GM12878 (cell line): ENCODE measurements around the gene VAV2. TPM values are rescaled to one million over a fixed set of nuclear protein-coding genes. Genes with fewer than 3 reads are reported as not detected.

ENCODE experiments used
- ATAC-seq: fragments of 200-7000 bp; cut with Tn5 transposase; 3 replicates; pipeline ENCODE4 v1.9.1; 2020; ENCODE audit warnings: mild to moderate bottlenecking, moderate library complexity
- BruUV-seq: library from RNA; stranded (reverse); fragments of 400-500 nt; replicated peaks from 2 replicates; lab custom pipeline; 2021; lab: Mats Ljungman, UMichigan
- CTCF ChIA-PET: fragments of 300-600 bp; sonication (Branson Sonifier 250); formaldehyde crosslinking; extraction: SDS; loops from one replicate; lab custom pipeline; 2021; ENCODE audit warnings: inconsistent platforms; lab: Yijun Ruan, JAX
- POLR2A ChIA-PET: fragments of 350-600 bp; formaldehyde crosslinking; extraction: SDS; loops from one replicate; lab custom pipeline; 2021; ENCODE audit warnings: inconsistent platforms; lab: Charles Lee
- RAD21 ChIA-PET: fragments of 300-600 bp; sonication (Branson Sonifier 250); formaldehyde crosslinking; loops from one replicate; lab custom pipeline; 2023; ENCODE audit warnings: antibody characterized with exemption; ENCODE audit not compliant: unreplicated experiment; lab: Charles Lee
- SMC1A ChIA-PET: fragments of 300-600 bp; sonication (Branson Sonifier 250); formaldehyde crosslinking; loops from one replicate; lab custom pipeline; 2023; ENCODE audit not compliant: unreplicated experiment, uncharacterized antibody; lab: Charles Lee
- DNase-seq: peaks from one replicate; pipeline ENCODE4 v3.0.0-alpha.2; 2011; ENCODE audit warnings: low read depth, low spot score
- FAIRE-seq: peaks from 3 replicates; lab custom pipeline; 2011; peaks lifted over from hg19 to GRCh38; lab: Jason Lieb, UNC
- H2AFZ ChIP-seq: 2 replicates; pipeline ENCODE4 v1.6.0; 2011; ENCODE audit warnings: low read depth, low read length, control low read depth; ENCODE audit not compliant: control insufficient read depth
- H3K27ac ChIP-seq: 2 replicates; pipeline ENCODE4 v1.5.1; 2011; ENCODE audit warnings: control low read depth; ENCODE audit not compliant: control insufficient read depth, insufficient read depth
- H3K27me3 ChIP-seq, 2 experiments: replicated peaks in 1 of 2; 2 replicates each; pipeline versions ENCODE4 v1.6.0 to v1.6.1; 2011; ENCODE audit warnings: low read length in 1 of 2; ENCODE audit not compliant: control insufficient read depth in 2 of 2, insufficient read depth in 2 of 2
- H3K36me3 ChIP-seq, 2 experiments: 2 replicates each; pipeline ENCODE4 v1.5.1; 2011; ENCODE audit warnings: low read length in 1 of 2; ENCODE audit not compliant: control insufficient read depth in 2 of 2, insufficient read depth in 2 of 2
- H3K4me1 ChIP-seq: 2 replicates; pipeline ENCODE4 v1.6.1; 2011; ENCODE audit warnings: mild to moderate bottlenecking, low read length, moderate library complexity, mixed read lengths; ENCODE audit not compliant: control insufficient read depth, insufficient read depth
- H3K4me2 ChIP-seq: 2 replicates; pipeline ENCODE4 v1.6.0; 2011; ENCODE audit warnings: control low read depth; ENCODE audit not compliant: control insufficient read depth, insufficient read depth
- H3K4me3 ChIP-seq: fragments of 200-600 bp; sonication (generic); 2 replicates; pipeline ENCODE4 v1.5.1; 2016
- H3K79me2 ChIP-seq: 2 replicates; pipeline ENCODE4 v1.6.0; 2011; ENCODE audit warnings: low read length; ENCODE audit not compliant: control insufficient read depth, insufficient read depth
- H3K9ac ChIP-seq: 2 replicates; pipeline ENCODE4 v1.8.0; 2011; ENCODE audit warnings: low read length, control low read depth, mixed read lengths; ENCODE audit not compliant: control insufficient read depth, insufficient read depth
- H3K9me3 ChIP-seq: replicated peaks from 3 replicates; pipeline ENCODE4 v1.5.1; 2011; ENCODE audit warnings: mild to moderate bottlenecking, low read length; ENCODE audit not compliant: control insufficient read depth, insufficient read depth
- H4K20me1 ChIP-seq: 2 replicates; pipeline ENCODE4 v1.6.0; 2011; ENCODE audit not compliant: control insufficient read depth, insufficient read depth
- ATF7 ChIP-seq: fragments of 450-650 bp; IDR thresholded peaks from 2 replicates; pipeline ENCODE4 v1.6.1; 2016; ENCODE audit warnings: low read depth, mild to moderate bottlenecking
- CBFB ChIP-seq: IDR thresholded peaks from 2 replicates; pipeline ENCODE4 v1.6.1; 2016; ENCODE audit warnings: antibody characterized with exemption, low read depth
- FOXK2 ChIP-seq: fragments of 450-650 bp; IDR thresholded peaks from 2 replicates; pipeline ENCODE4 v1.6.1; 2017; ENCODE audit warnings: mild to moderate bottlenecking, moderate library complexity
- HDAC2 ChIP-seq: fragments of 200-600 bp; sonication (generic); IDR thresholded peaks from 2 replicates; pipeline ENCODE4 v1.6.1; 2017
- IKZF1 ChIP-seq: fragments of 450-650 bp; conservative IDR thresholded peaks from 2 replicates; pipeline ENCODE4 v1.6.1; 2017; ENCODE audit warnings: antibody characterized with exemption, mild to moderate bottlenecking
- KAT2A ChIP-seq: conservative IDR thresholded peaks from 2 replicates; pipeline ENCODE4 v1.6.1; 2011; ENCODE audit warnings: low read depth, low read length; ENCODE audit not compliant: control insufficient read depth
- KDM1A ChIP-seq: fragments of 200-600 bp; sonication (generic); IDR thresholded peaks from 2 replicates; pipeline ENCODE4 v1.6.1; 2016; ENCODE audit warnings: borderline replicate concordance
- NR2C2 ChIP-seq: IDR thresholded peaks from 2 replicates; pipeline ENCODE4 v1.6.1; 2011; ENCODE audit warnings: borderline replicate concordance, low read depth; ENCODE audit not compliant: control insufficient read depth, insufficient read length
- PAX5 ChIP-seq: IDR thresholded peaks from 2 replicates; pipeline ENCODE4 v1.6.1; 2011; ENCODE audit warnings: low read depth, low read length, borderline replicate concordance
- SUZ12 ChIP-seq: fragments of 200-600 bp; sonication (generic); IDR thresholded peaks from one replicate; pipeline ENCODE4 v1.6.1; 2018; ENCODE audit warnings: antibody characterized with exemption, mild to moderate bottlenecking; ENCODE audit not compliant: unreplicated experiment
- WRNIP1 ChIP-seq: IDR thresholded peaks from 2 replicates; pipeline ENCODE4 v1.6.1; 2011; ENCODE audit warnings: low read depth, low read length, improper control_type of control experiment, borderline replicate concordance
- WGBS: methylation state at CpG from one replicate; pipeline ENCODE4 v1.1.6; 2016; ENCODE audit warnings: low lambda C conversion rate; ENCODE audit not compliant: insufficient replicate concordance, insufficient coverage; ENCODE audit errors: missing lambda C conversion rate; 5-methylcytosine and 5-hydroxymethylcytosine counted together
- in situ Hi-C: fragments of 300-500 bp; cut with MboI; formaldehyde crosslinking; loops from 9 replicates; pipeline ENCODE4 v1.14.3; 2018; ENCODE audit warnings: mixed read lengths
- intact Hi-C: fragments of 100-400 bp; cut with micrococcal nuclease; formaldehyde crosslinking; loops from one replicate; pipeline ENCODE4 v1.14.2; 2022; ENCODE audit not compliant: unreplicated experiment
- polyA plus RNA-seq, 11 experiments: library from polyadenylated mRNA; depleted of rRNA in 4 of 11; unstranded in 6 of 11; stranded (reverse) in 5 of 11; fragments of >200 nt; fragmentation: Nextera tagmentation in 4 of 11; fragmentation: Illumina TruSeq in 1 of 11; extraction: Ambion mirVana in 4 of 11; extraction: Trizol in 1 of 11; gene quantifications; 1 replicate in 1 of 11; 2 replicates in 10 of 11; pipeline versions ENCODE4 v1.2.1 to v1.2.3, GENCODE V29; 2011 to 2016; ENCODE audit warnings: inconsistent platforms in 2 of 11, missing spikeins in 2 of 11, low read depth in 1 of 11
- total RNA-seq, 4 experiments: library from RNA; depleted of rRNA in 3 of 4; stranded (reverse); fragments of >200 nt in 3 of 4; fragmentation: Illumina TruSeq in 1 of 4; extraction: Trizol in 1 of 4; gene quantifications; 2 replicates each; pipeline versions ENCODE4 v1.2.1 to v1.2.3, GENCODE V29; 2013 to 2021
- TF ChIP-seq, protein P1 (sequence below): fragments of 450-650 bp; IDR thresholded peaks from 2 replicates; pipeline ENCODE4 v1.6.1; 2017; ENCODE audit warnings: borderline replicate concordance
- TF ChIP-seq, protein P2 (sequence below): fragments of 450-650 bp; IDR thresholded peaks from 2 replicates; pipeline ENCODE4 v1.6.1; 2017; ENCODE audit warnings: mild to moderate bottlenecking, moderate library complexity
- TF ChIP-seq, protein P3 (sequence below): IDR thresholded peaks from 2 replicates; pipeline ENCODE4 v1.6.1; 2012; ENCODE audit warnings: low read depth, low read length, improper control_type of control experiment
- TF ChIP-seq, protein P4 (sequence below): fragments of 450-650 bp; IDR thresholded peaks from 2 replicates; pipeline ENCODE4 v1.6.1; 2017; ENCODE audit warnings: low read depth, mild to moderate bottlenecking, moderate library complexity

The VAV2 gene
- total and polyA plus RNA-seq, 10 of the 15 experiments (the other 5 are each of a cell fraction or from before 2014, with no cell fraction given), result 0.13 to 43.9 (median 16.9) TPM

DNA sequence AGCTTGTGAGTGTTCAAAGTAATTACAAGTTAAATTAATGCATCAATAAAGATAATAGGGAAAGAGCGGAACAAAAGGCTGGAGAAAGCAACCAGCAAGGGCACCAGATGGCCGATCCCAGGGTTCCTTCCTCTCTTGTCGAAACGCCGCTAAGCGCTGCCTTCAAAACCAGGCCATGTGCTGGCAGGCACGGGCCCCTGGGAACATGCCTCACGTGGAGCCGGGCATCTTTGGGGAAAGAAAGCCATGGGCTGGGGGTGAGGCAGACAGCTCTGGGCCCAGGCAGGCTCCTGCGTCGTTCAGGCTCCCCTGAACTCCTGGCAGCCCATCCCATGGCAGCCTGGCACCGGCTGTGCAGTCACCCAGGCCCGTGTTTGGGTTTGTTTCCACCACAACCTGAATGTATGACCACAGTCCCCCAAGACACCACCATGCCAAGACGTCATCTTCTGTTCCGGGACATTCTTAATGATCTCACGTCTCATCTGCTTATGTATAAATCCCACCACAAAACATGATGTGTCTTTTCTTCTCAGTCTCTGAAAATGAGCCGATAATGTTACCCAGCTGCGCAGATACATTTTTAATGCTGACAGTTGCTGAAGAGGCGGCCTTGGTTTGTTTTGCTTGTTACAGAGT, 143.5 kb downstream of the VAV2 start:
- H2AFZ ChIP-seq, result no peak overlapping the region
- no peak for DNase-seq
- 98% methylated on average over 19 of the region's 19 CpGs for WGBS
- H3K36me3 ChIP-seq, result peaks cover 0 to 17% of the 10 kb centered on the region in 2 experiments; a peak in 3 of 4 replicates
- RAD21 ChIA-PET, result no interaction called here
- H3K9me3 ChIP-seq, result no peaks in the 10 kb centered on the region
- H4K20me1 ChIP-seq, result 0 out of 2 replicates have a peak, but pooled peaks cover 3% of the 10 kb centered on the region
- H3K4me2 ChIP-seq, result no peak overlapping the region
- H3K4me3 ChIP-seq, result no peak overlapping the region
- intact Hi-C loops, result no loop called here
- SMC1A ChIA-PET, result no interaction called here
- POLR2A ChIA-PET, result no interaction called here
- no peak for ATAC-seq
- TF ChIP-seq ATF7 (no peak), PAX5 (no peak), NR2C2 (no peak), KAT2A (no peak), SUZ12 (no peak), FOXK2 (no peak), HDAC2 (no peak), WRNIP1 (no peak), KDM1A (no peak), CBFB (no peak), IKZF1 (no peak)
- TF ChIP-seq, protein P1, sequence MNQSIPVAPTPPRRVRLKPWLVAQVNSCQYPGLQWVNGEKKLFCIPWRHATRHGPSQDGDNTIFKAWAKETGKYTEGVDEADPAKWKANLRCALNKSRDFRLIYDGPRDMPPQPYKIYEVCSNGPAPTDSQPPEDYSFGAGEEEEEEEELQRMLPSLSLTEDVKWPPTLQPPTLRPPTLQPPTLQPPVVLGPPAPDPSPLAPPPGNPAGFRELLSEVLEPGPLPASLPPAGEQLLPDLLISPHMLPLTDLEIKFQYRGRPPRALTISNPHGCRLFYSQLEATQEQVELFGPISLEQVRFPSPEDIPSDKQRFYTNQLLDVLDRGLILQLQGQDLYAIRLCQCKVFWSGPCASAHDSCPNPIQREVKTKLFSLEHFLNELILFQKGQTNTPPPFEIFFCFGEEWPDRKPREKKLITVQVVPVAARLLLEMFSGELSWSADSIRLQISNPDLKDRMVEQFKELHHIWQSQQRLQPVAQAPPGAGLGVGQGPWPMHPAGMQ, result no peak
- TF ChIP-seq, protein P2, sequence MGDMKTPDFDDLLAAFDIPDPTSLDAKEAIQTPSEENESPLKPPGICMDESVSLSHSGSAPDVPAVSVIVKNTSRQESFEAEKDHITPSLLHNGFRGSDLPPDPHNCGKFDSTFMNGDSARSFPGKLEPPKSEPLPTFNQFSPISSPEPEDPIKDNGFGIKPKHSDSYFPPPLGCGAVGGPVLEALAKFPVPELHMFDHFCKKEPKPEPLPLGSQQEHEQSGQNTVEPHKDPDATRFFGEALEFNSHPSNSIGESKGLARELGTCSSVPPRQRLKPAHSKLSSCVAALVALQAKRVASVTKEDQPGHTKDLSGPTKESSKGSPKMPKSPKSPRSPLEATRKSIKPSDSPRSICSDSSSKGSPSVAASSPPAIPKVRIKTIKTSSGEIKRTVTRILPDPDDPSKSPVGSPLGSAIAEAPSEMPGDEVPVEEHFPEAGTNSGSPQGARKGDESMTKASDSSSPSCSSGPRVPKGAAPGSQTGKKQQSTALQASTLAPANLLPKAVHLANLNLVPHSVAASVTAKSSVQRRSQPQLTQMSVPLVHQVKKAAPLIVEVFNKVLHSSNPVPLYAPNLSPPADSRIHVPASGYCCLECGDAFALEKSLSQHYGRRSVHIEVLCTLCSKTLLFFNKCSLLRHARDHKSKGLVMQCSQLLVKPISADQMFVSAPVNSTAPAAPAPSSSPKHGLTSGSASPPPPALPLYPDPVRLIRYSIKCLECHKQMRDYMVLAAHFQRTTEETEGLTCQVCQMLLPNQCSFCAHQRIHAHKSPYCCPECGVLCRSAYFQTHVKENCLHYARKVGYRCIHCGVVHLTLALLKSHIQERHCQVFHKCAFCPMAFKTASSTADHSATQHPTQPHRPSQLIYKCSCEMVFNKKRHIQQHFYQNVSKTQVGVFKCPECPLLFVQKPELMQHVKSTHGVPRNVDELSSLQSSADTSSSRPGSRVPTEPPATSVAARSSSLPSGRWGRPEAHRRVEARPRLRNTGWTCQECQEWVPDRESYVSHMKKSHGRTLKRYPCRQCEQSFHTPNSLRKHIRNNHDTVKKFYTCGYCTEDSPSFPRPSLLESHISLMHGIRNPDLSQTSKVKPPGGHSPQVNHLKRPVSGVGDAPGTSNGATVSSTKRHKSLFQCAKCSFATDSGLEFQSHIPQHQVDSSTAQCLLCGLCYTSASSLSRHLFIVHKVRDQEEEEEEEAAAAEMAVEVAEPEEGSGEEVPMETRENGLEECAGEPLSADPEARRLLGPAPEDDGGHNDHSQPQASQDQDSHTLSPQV, result no peak
- TF ChIP-seq, protein P3, sequence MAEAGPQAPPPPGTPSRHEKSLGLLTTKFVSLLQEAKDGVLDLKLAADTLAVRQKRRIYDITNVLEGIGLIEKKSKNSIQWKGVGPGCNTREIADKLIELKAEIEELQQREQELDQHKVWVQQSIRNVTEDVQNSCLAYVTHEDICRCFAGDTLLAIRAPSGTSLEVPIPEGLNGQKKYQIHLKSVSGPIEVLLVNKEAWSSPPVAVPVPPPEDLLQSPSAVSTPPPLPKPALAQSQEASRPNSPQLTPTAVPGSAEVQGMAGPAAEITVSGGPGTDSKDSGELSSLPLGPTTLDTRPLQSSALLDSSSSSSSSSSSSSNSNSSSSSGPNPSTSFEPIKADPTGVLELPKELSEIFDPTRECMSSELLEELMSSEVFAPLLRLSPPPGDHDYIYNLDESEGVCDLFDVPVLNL, result no peak
- TF ChIP-seq, protein P4, sequence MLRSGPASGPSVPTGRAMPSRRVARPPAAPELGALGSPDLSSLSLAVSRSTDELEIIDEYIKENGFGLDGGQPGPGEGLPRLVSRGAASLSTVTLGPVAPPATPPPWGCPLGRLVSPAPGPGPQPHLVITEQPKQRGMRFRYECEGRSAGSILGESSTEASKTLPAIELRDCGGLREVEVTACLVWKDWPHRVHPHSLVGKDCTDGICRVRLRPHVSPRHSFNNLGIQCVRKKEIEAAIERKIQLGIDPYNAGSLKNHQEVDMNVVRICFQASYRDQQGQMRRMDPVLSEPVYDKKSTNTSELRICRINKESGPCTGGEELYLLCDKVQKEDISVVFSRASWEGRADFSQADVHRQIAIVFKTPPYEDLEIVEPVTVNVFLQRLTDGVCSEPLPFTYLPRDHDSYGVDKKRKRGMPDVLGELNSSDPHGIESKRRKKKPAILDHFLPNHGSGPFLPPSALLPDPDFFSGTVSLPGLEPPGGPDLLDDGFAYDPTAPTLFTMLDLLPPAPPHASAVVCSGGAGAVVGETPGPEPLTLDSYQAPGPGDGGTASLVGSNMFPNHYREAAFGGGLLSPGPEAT, result no peak
- no peak overlapping the region for H3K9ac ChIP-seq
- BruUV-seq, result no TSS peak
- peaks cover 4% of the 10 kb centered on the region for H3K79me2 ChIP-seq
- in situ Hi-C loops, result no loop called here
- no peaks in the 10 kb centered on the region for H3K4me1 ChIP-seq
- H3K27ac ChIP-seq, result no peak overlapping the region
- FAIRE-seq, result no peak
- no peaks in the 10 kb centered on the region for H3K27me3 ChIP-seq
- CTCF ChIA-PET, result no interaction called here
